ENCODE measurements around the gene ABLIM3. TPM values are rescaled to one million over a fixed set of nuclear protein-coding genes. Genes with fewer than 3 reads are reported as not detected.

ABLIM3 gene
- total and polyA plus RNA-seq, 2 of the 8 experiments (the other 6 are each of a cell fraction or from before 2014, with no cell fraction given) = 0.36 to 0.56 TPM

- no peak overlapping the region for H2BK5ac ChIP-seq (ENCODE audit: low read depth, low read length)
- no peak overlapping the region for H3K4me2 ChIP-seq (ENCODE audit: insufficient read depth in 1 of 2, low read depth in 2 of 2, low read length in 2 of 2)
- 89% methylated on average over 11 of the region's 11 CpGs; no CpG with 5 or more reads in 1 of the 2 experiments for WGBS, 2 experiments (ENCODE audit: extremely low coverage in 1 of 2, insufficient coverage in 1 of 2, insufficient read length in 1 of 2, insufficient replicate concordance in 2 of 2, low coverage in 1 of 2, low lambda C conversion rate in 2 of 2, missing lambda C conversion rate in 1 of 2)
- H3K56ac ChIP-seq (replicated peaks; ENCODE audit: insufficient read length, low read depth, low read length) = no peak overlapping the region
- no peaks in the 10 kb centered on the region for H3K79me2 ChIP-seq (ENCODE audit: control insufficient read depth in 1 of 2, insufficient read depth in 2 of 2, low read length in 2 of 2)
- no peak overlapping the region for H3K23ac ChIP-seq (ENCODE audit: insufficient read length)
- no peaks in the 10 kb centered on the region for H3K79me1 ChIP-seq (ENCODE audit: low read depth, low read length)
- H2AFZ ChIP-seq (ENCODE audit: low read length) = no peak overlapping the region
- H3K4ac ChIP-seq (replicated peaks; ENCODE audit: insufficient read length, low read depth, low read length) = no peak overlapping the region
- no peak overlapping the region for H4K5ac ChIP-seq (ENCODE audit: insufficient read length, low read depth, low read length)
- no peak overlapping the region for H2BK15ac ChIP-seq (ENCODE audit: low read length)
- H4K8ac ChIP-seq (ENCODE audit: extremely low read depth, insufficient read depth, low read length) = no peak overlapping the region
- H4K20me1 ChIP-seq (replicated peaks in 1 of 2; ENCODE audit: control insufficient read depth in 1 of 2, insufficient read depth in 2 of 2, low read length in 2 of 2) = peaks cover 0 to 2% of the 10 kb centered on the region in 2 experiments
- H4K91ac ChIP-seq (replicated peaks; ENCODE audit: insufficient read length, low read length) = no peak overlapping the region
- no peak overlapping the region for H3K9ac ChIP-seq (replicated peaks in 1 of 4; ENCODE audit: extremely low read depth in 1 of 4, low read depth in 3 of 4, low read length in 3 of 4)
- peaks cover 0 to 4% (median 0%) of the 10 kb centered on the region in 4 experiments; a peak in 1 of 7 replicates for H3K4me1 ChIP-seq (replicated peaks in 1 of 4; ENCODE audit: control insufficient read depth in 3 of 4, insufficient read depth in 4 of 4, low read length in 3 of 4)
- H3K9me3 ChIP-seq (ENCODE audit: insufficient read depth in 2 of 2, low read depth in 1 of 2, low read length in 1 of 2) = no peaks in the 10 kb centered on the region
- no peak for FAIRE-seq
- no peak overlapping the region for H3K14ac ChIP-seq (ENCODE audit: insufficient read length)
- no peaks in the 10 kb centered on the region for H3K36me3 ChIP-seq (ENCODE audit: control insufficient read depth in 2 of 4, insufficient read depth in 4 of 4, low read length in 3 of 4)
- H2BK20ac ChIP-seq (ENCODE audit: low read length) = no peak overlapping the region
- no peak for DNase-seq (ENCODE audit: low read depth in 1 of 2, low spot score in 2 of 2)
- H3K27me3 ChIP-seq (replicated peaks in 1 of 4; ENCODE audit: control insufficient read depth in 3 of 4, extremely low read depth in 1 of 4, insufficient read depth in 3 of 4, low read length in 3 of 4) = no peaks in the 10 kb centered on the region; a peak in 1 of 7 replicates
- ChIA-PET POLR2A (ENCODE audit: partially characterized antibody) (no interaction called here), CTCF (ENCODE audit: partially characterized antibody) (interaction anchor here (0.6 to 6.8 kb wide), 10 partner anchors 7 to 512 kb away, joined by 3 to 62 read pairs (median 7); partner anchors contain the start of gene ABLIM3)
- no peak overlapping the region for H2BK120ac ChIP-seq (replicated peaks; ENCODE audit: low read depth, low read length)
- no peak overlapping the region for H3K4me3 ChIP-seq (ENCODE audit: extremely low read depth in 1 of 4, insufficient read depth in 2 of 4, low read depth in 3 of 4, low read length in 4 of 4)
- H2AK5ac ChIP-seq (ENCODE audit: low read depth, low read length) = no peak overlapping the region
- no peak overlapping the region for H3K27ac ChIP-seq (ENCODE audit: low read depth, low read length)
- H3K23me2 ChIP-seq (ENCODE audit: low read depth, low read length) = no peaks in the 10 kb centered on the region
- no peak overlapping the region for H3K18ac ChIP-seq (ENCODE audit: extremely low read depth, low read length)
- H2BK12ac ChIP-seq (ENCODE audit: low read depth, low read length) = no peak overlapping the region
- TF ChIP-seq JUND (IDR thresholded peaks at IDR 0.05; ENCODE audit: low read length) (no peak), KDM1A (IDR thresholded peaks at IDR 0.05; ENCODE audit: borderline replicate concordance, low read length) (no peak), SP4 (IDR thresholded peaks at IDR 0.05; ENCODE audit: low read length) (no peak), KDM4A (IDR thresholded peaks at IDR 0.05; ENCODE audit: low read depth, low read length, severe bottlenecking) (no peak), PHF8 (conservative IDR thresholded peaks at IDR 0.05; ENCODE audit: low read depth, low read length) (no peak), RAD21 (IDR thresholded peaks at IDR 0.05 in 1 of 2, conservative IDR thresholded peaks at IDR 0.05 in 1 of 2; ENCODE audit: low read depth in 2 of 2, low read length in 2 of 2) (no peak)
Observed at GRCh38 chr5:149133795-149134777, 7.2 kb upstream of the ABLIM3 start.
